ENCODE measurements around the gene SORCS2. TPM values are rescaled to one million over a fixed set of nuclear protein-coding genes. Genes with fewer than 3 reads are reported as not detected.

The SORCS2 gene
- polyA plus RNA-seq, 1 donor from 2014 or later = 1.0 TPM

- Histone ChIP-seq H3K36me3 (ENCODE audit: insufficient read depth, low read length) (no peaks in the 10 kb centered on the region), H3K4me2 (ENCODE audit: low read length) (no peak overlapping the region), H3K4me3 (ENCODE audit: low read length) (no peak overlapping the region), H3F3A (ENCODE audit: insufficient read depth, low read length, poor library complexity, severe bottlenecking) (no peaks in the 10 kb centered on the region), H3K27me3 (ENCODE audit: insufficient read depth, low read depth, low read length) (no peaks in the 10 kb centered on the region), H4K20me1 (ENCODE audit: insufficient read depth) (no peaks in the 10 kb centered on the region), H2AFZ (ENCODE audit: low read depth, low read length) (no peak overlapping the region), H3K9me2 (ENCODE audit: insufficient read depth, low read length) (no peaks in the 10 kb centered on the region), H3K27ac (ENCODE audit: low read length) (no peak overlapping the region), H3K9me3 (ENCODE audit: low read length) (no peaks in the 10 kb centered on the region), H3K9ac (ENCODE audit: low read length) (no peak overlapping the region), H3K79me2 (replicated peaks; ENCODE audit: insufficient read depth, low read length) (no peaks in the 10 kb centered on the region)
- TF ChIP-seq RAD21 (conservative IDR thresholded peaks at IDR 0.05) = no peak
- TF ChIP-seq TAF1 (IDR thresholded peaks at IDR 0.05; ENCODE audit: low read depth) = no peak
- TF ChIP-seq EZH2 (IDR thresholded peaks at IDR 0.05; ENCODE audit: borderline replicate concordance, insufficient read depth, low read length, poor library complexity, severe bottlenecking) = no peak
- TF ChIP-seq MXI1 (conservative IDR thresholded peaks at IDR 0.05; ENCODE audit: poor library complexity, severe bottlenecking) = no peak
- no peak for TF ChIP-seq REST (IDR thresholded peaks at IDR 0.05; ENCODE audit: borderline replicate concordance)
- no peak for TF ChIP-seq POLR2AphosphoS5 (IDR thresholded peaks at IDR 0.05)
- TF ChIP-seq, protein P1, sequence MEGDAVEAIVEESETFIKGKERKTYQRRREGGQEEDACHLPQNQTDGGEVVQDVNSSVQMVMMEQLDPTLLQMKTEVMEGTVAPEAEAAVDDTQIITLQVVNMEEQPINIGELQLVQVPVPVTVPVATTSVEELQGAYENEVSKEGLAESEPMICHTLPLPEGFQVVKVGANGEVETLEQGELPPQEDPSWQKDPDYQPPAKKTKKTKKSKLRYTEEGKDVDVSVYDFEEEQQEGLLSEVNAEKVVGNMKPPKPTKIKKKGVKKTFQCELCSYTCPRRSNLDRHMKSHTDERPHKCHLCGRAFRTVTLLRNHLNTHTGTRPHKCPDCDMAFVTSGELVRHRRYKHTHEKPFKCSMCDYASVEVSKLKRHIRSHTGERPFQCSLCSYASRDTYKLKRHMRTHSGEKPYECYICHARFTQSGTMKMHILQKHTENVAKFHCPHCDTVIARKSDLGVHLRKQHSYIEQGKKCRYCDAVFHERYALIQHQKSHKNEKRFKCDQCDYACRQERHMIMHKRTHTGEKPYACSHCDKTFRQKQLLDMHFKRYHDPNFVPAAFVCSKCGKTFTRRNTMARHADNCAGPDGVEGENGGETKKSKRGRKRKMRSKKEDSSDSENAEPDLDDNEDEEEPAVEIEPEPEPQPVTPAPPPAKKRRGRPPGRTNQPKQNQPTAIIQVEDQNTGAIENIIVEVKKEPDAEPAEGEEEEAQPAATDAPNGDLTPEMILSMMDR (IDR thresholded peaks at IDR 0.05; ENCODE audit: poor library complexity, severe bottlenecking) = no peak
- no peak for TF ChIP-seq SMC3 (conservative IDR thresholded peaks at IDR 0.05; ENCODE audit: poor library complexity)
- no peak for TF ChIP-seq EP300 (conservative IDR thresholded peaks at IDR 0.05; ENCODE audit: poor library complexity, severe bottlenecking)
Observed at GRCh38 chr4:7153711-7154110, 38.6 kb upstream of the SORCS2 start.

- TF ChIP-seq TAF1 (IDR thresholded peaks at IDR 0.05; ENCODE audit: low read depth) = no peak
- no peak for TF ChIP-seq EP300 (conservative IDR thresholded peaks at IDR 0.05; ENCODE audit: poor library complexity, severe bottlenecking)
- TF ChIP-seq MXI1 (conservative IDR thresholded peaks at IDR 0.05; ENCODE audit: poor library complexity, severe bottlenecking) = no peak
- TF ChIP-seq RAD21 (conservative IDR thresholded peaks at IDR 0.05) = no peak
Observed at GRCh38 chr4:7154351-7154981, 37.9 kb upstream of the SORCS2 start.

More at GRCh38 chr4:7154351-7154981, 37.9 kb upstream of the SORCS2 start:
- Histone ChIP-seq H3F3A (ENCODE audit: insufficient read depth, low read length, poor library complexity, severe bottlenecking) (no peaks in the 10 kb centered on the region), H3K9me2 (ENCODE audit: insufficient read depth, low read length) (no peaks in the 10 kb centered on the region), H4K20me1 (ENCODE audit: insufficient read depth) (no peaks in the 10 kb centered on the region), H3K4me2 (ENCODE audit: low read length) (no peak overlapping the region), H3K27ac (ENCODE audit: low read length) (no peak overlapping the region), H3K4me3 (ENCODE audit: low read length) (no peak overlapping the region), H3K9ac (ENCODE audit: low read length) (no peak overlapping the region), H3K36me3 (ENCODE audit: insufficient read depth, low read length) (no peaks in the 10 kb centered on the region), H3K9me3 (ENCODE audit: low read length) (no peaks in the 10 kb centered on the region), H3K79me2 (replicated peaks; ENCODE audit: insufficient read depth, low read length) (no peaks in the 10 kb centered on the region), H3K27me3 (ENCODE audit: insufficient read depth, low read depth, low read length) (no peaks in the 10 kb centered on the region), H2AFZ (ENCODE audit: low read depth, low read length) (no peak overlapping the region)

All from neural cell (in vitro differentiated cells).